ENCODE measurements around the gene NAP1L4. TPM values are rescaled to one million over a fixed set of nuclear protein-coding genes. Genes with fewer than 3 reads are reported as not detected.
A peak's percentile ranks its signal among the peaks of the same experiment; 100 is the strongest.

NAP1L4 gene
- total and polyA plus RNA-seq, 2 of the 4 experiments (the other 2 are of a cell fraction), result 71.5 to 80.7 TPM

- POLR2A ChIA-PET (ENCODE audit: unreplicated experiment), result no interaction called here
- H3K27me3 ChIP-seq (ENCODE audit: control insufficient read depth, insufficient read depth, low read length), result no peaks in the 10 kb centered on the region
- no peak overlapping the region for H3K4me3 ChIP-seq (ENCODE audit: insufficient read depth, low read depth, low read length)
- H3K9ac ChIP-seq (ENCODE audit: low read depth, low read length), result no peak overlapping the region
- peak overlapping the region; percentile 50 for H2AFZ ChIP-seq (replicated peaks; ENCODE audit: low read length, poor library complexity)
- peaks cover 6 to 29% of the 10 kb centered on the region in 2 experiments; a peak in 2 of 4 replicates for H3K79me1 ChIP-seq (ENCODE audit: low read depth in 1 of 2, low read length in 2 of 2)
- peaks cover 19% of the 10 kb centered on the region; the same call in 1 of the 2 replicates for H3K9me1 ChIP-seq (ENCODE audit: insufficient read depth, low read length)
- no peak overlapping the region for H2BK120ac ChIP-seq (ENCODE audit: low read depth, low read length)
- 0 out of 2 replicates have a peak overlapping the region, but pooled peaks have one; percentile 8 for H3K14ac ChIP-seq (replicated peaks; ENCODE audit: low read depth, low read length)
- H3K9me3 ChIP-seq (ENCODE audit: control insufficient read depth, insufficient read depth, low read length), result no peaks in the 10 kb centered on the region
- peaks cover 57% of the 10 kb centered on the region for H3K36me3 ChIP-seq (ENCODE audit: control insufficient read depth, insufficient read depth, low read length)
- no peak overlapping the region for H4K5ac ChIP-seq (ENCODE audit: low read depth, low read length)
- peak overlapping the region; percentile 66; the same call in 1 of the 2 replicates for H3K23ac ChIP-seq (ENCODE audit: low read depth, low read length)
- H2BK5ac ChIP-seq (ENCODE audit: low read depth, low read length, poor library complexity, severe bottlenecking), result no peak overlapping the region
- in situ Hi-C loops (cut with MboI; ENCODE audit: low sequenced_read_pairs), result no loop called here
- H2BK15ac ChIP-seq (ENCODE audit: low read depth, low read length), result no peak overlapping the region
- H2AK9ac ChIP-seq (replicated peaks; ENCODE audit: low read depth, low read length, poor library complexity), result peak overlapping the region; percentile 85
- no peak overlapping the region for H3K18ac ChIP-seq (ENCODE audit: low read depth, low read length)
- no peak overlapping the region for H4K91ac ChIP-seq (ENCODE audit: insufficient read depth, low read depth, low read length)
- H3K4ac ChIP-seq (ENCODE audit: low read depth, low read length), result no peak overlapping the region; the same call in 1 of the 2 replicates
- peak overlapping the region; percentile 63; the same call in 1 of the 2 replicates for H2AK5ac ChIP-seq (ENCODE audit: low read depth, low read length)
- H4K8ac ChIP-seq (ENCODE audit: low read depth in 2 of 2, low read length in 2 of 2), result no peak overlapping the region
- no peak overlapping the region for H2BK20ac ChIP-seq (ENCODE audit: low read depth, low read length)
- intact Hi-C loops (cut with micrococcal nuclease), result no loop called here
- H3K27ac ChIP-seq (ENCODE audit: insufficient read depth, low read length), result no peak overlapping the region
- peak; percentile 51 for ATAC-seq (ENCODE audit: low read depth)
- CTCF ChIA-PET, result no interaction called here
- no peak overlapping the region; the same call in 1 of the 2 replicates for H3K56ac ChIP-seq (ENCODE audit: extremely low read depth, insufficient read depth, low read length)
- H3K4me1 ChIP-seq (ENCODE audit: control insufficient read depth, insufficient read depth, low read length), result peaks cover 9% of the 10 kb centered on the region
- WGBS, 2 experiments (ENCODE audit: extremely low coverage in 2 of 2, insufficient read length in 1 of 2), result 80% methylated on average over 2 of the region's 17 CpGs; no CpG with 5 or more reads in 1 of the 2 experiments
- no TSS peak for BruUV-seq (replicated peaks)
- peaks cover 15% of the 10 kb centered on the region for H4K20me1 ChIP-seq (ENCODE audit: insufficient read depth, low read length)
- dilution Hi-C loops (cut with HindIII; ENCODE audit: low sequenced_read_pairs, unreplicated experiment), result no loop called here
- no peak overlapping the region for H3K4me2 ChIP-seq (ENCODE audit: low read depth, low read length)
- DNase-seq, result peak; percentile 60
- TF ChIP-seq CEBPB (IDR thresholded peaks at IDR 0.05; ENCODE audit: low read depth, low read length) (no peak), CHD1 (IDR thresholded peaks at IDR 0.05; ENCODE audit: low read depth, low read length) (no peak), POLR2A (IDR thresholded peaks at IDR 0.05; ENCODE audit: low read depth, low read length) (no peak), BHLHE40 (IDR thresholded peaks at IDR 0.05; ENCODE audit: low read depth, low read length) (no peak), SMC3 (IDR thresholded peaks at IDR 0.05; ENCODE audit: low read depth, low read length) (no peak), MAZ (IDR thresholded peaks at IDR 0.05; ENCODE audit: borderline replicate concordance, low read depth, low read length) (no peak), RCOR1 (IDR thresholded peaks at IDR 0.05; ENCODE audit: insufficient replicate concordance, low read length) (no peak), CTCF (conservative IDR thresholded peaks at IDR 0.05; ENCODE audit: low read depth, low read length) (no peak), MXI1 (IDR thresholded peaks at IDR 0.05; ENCODE audit: borderline replicate concordance, low read depth, low read length) (no peak), ELK1 (IDR thresholded peaks at IDR 0.05; ENCODE audit: borderline replicate concordance, low read depth, low read length) (no peak), MAFK (IDR thresholded peaks at IDR 0.05; ENCODE audit: low read depth, low read length) (no peak), NFE2L2 (IDR thresholded peaks at IDR 0.05; ENCODE audit: low read depth, low read length) (no peak), RAD21 (IDR thresholded peaks at IDR 0.05; ENCODE audit: low read length) (no peak), RFX5 (IDR thresholded peaks at IDR 0.05; ENCODE audit: low read depth, low read length) (no peak), FOS (IDR thresholded peaks at IDR 0.05; ENCODE audit: low read depth, low read length) (no peak)
Measured at GRCh38 chr11:3000032-3000961, 8.2 kb upstream of the NAP1L4 start.

Data from IMR-90 (cell line).